Muscle of leg (tissue), 11 donors: ENCODE data around the gene GIMAP4. TPM values are rescaled to one million over a fixed set of nuclear protein-coding genes. Genes with fewer than 3 reads are reported as not detected.
A peak's percentile ranks its signal among the peaks of the same experiment; 100 is the strongest.

Experiments
- DNase-seq: peaks from one replicate; pipeline ENCODE4 v3.0.0; 2013
- H3K27ac ChIP-seq: one replicate; pipeline ENCODE4 v1.5.1; 2013; ENCODE audit warnings: mild to moderate bottlenecking, low read length, control low read depth
- H3K27me3 ChIP-seq: one replicate; pipeline ENCODE4 v1.6.1; 2013; ENCODE audit warnings: low read length; ENCODE audit not compliant: control insufficient read depth, insufficient read depth
- H3K36me3 ChIP-seq: one replicate; pipeline ENCODE4 v1.6.1; 2013; ENCODE audit warnings: low read length; ENCODE audit not compliant: control insufficient read depth, insufficient read depth
- H3K4me1 ChIP-seq: one replicate; pipeline ENCODE4 v1.6.1; 2013; ENCODE audit warnings: low read length; ENCODE audit not compliant: control insufficient read depth, insufficient read depth
- H3K4me3 ChIP-seq: one replicate; pipeline ENCODE4 v1.5.1; 2013; ENCODE audit warnings: low read length, control low read depth
- H3K9me3 ChIP-seq: replicated peaks from 2 replicates; pipeline ENCODE4 v1.6.1; 2013; ENCODE audit warnings: low read depth, low read length; ENCODE audit not compliant: control insufficient read depth
- WGBS: methylation state at CpG from one replicate; pipeline ENCODE4 v1.1.5; 2013; ENCODE audit warnings: missing lambda C conversion rate; ENCODE audit not compliant: insufficient coverage; 5-methylcytosine and 5-hydroxymethylcytosine counted together
- polyA plus RNA-seq, 8 donors: library from polyadenylated mRNA; unstranded; fragments of 120-200 nt; gene quantifications; one replicate each; pipeline versions ENCODE4 v1.2.1 to v1.2.3, GENCODE V29; 2013; ENCODE audit warnings: inconsistent platforms in 1 of 8, low replicate concordance in 1 of 8; ENCODE audit not compliant: insufficient read length in 8 of 8, insufficient read depth in 1 of 8
- total RNA-seq: library from RNA; stranded (reverse); fragments of 120-200 nt; gene quantifications from one replicate; pipeline ENCODE4 v1.2.4, GENCODE V29; 2013

The GIMAP4 gene
- total and polyA plus RNA-seq, 9 donors = 17.7 to 26.9 (median 20.7) TPM

GRCh38 chr7:150560486-150560885 lies 6.7 kb upstream of the GIMAP4 start:
- H3K9me3 ChIP-seq = peaks cover 11% of the 10 kb centered on the region
- no peak overlapping the region for H3K27ac ChIP-seq
- H3K36me3 ChIP-seq = no peaks in the 10 kb centered on the region
- H3K4me3 ChIP-seq = no peak overlapping the region
- DNase-seq = no peak
- H3K4me1 ChIP-seq = no peaks in the 10 kb centered on the region
- WGBS = no CpG with 5 or more reads among the region's 1 CpG
- H3K27me3 ChIP-seq = no peaks in the 10 kb centered on the region

GRCh38 chr7:150562919-150563318 lies 4.3 kb upstream of the GIMAP4 start:
- no CpG with 5 or more reads among the region's 2 CpGs for WGBS
- no peak overlapping the region for H3K27ac ChIP-seq

GRCh38 chr7:150564006-150564405 lies 3.2 kb upstream of the GIMAP4 start:
- H3K4me1 ChIP-seq = no peaks in the 10 kb centered on the region
- peaks cover 2% of the 10 kb centered on the region for H3K27me3 ChIP-seq
- no peak overlapping the region for H3K4me3 ChIP-seq
- no peaks in the 10 kb centered on the region for H3K36me3 ChIP-seq
- WGBS = no CpG with 5 or more reads among the region's 5 CpGs
- peaks cover 11% of the 10 kb centered on the region for H3K9me3 ChIP-seq
- no peak for DNase-seq
- no peak overlapping the region for H3K27ac ChIP-seq

More at GRCh38 chr7:150562919-150563318, 4.3 kb upstream of the GIMAP4 start:
- Histone ChIP-seq H3K9me3 (peaks cover 11% of the 10 kb centered on the region), H3K4me3 (no peak overlapping the region), H3K36me3 (no peaks in the 10 kb centered on the region), H3K4me1 (no peaks in the 10 kb centered on the region), H3K27me3 (no peaks in the 10 kb centered on the region)
- no peak for DNase-seq

GRCh38 chr7:150564566-150564965 lies 2.6 kb upstream of the GIMAP4 start:
- DNase-seq = peak; percentile 21
- no peaks in the 10 kb centered on the region for H3K4me1 ChIP-seq
- peaks cover 11% of the 10 kb centered on the region for H3K9me3 ChIP-seq
- WGBS = no CpG with 5 or more reads among the region's 3 CpGs
- H3K36me3 ChIP-seq = no peaks in the 10 kb centered on the region
- H3K27ac ChIP-seq = no peak overlapping the region
- peaks cover 2% of the 10 kb centered on the region for H3K27me3 ChIP-seq
- no peak overlapping the region for H3K4me3 ChIP-seq

GRCh38 chr7:150565239-150565638 lies 2.0 kb upstream of the GIMAP4 start:
- H3K4me1 ChIP-seq = no peaks in the 10 kb centered on the region
- 71% methylated on average over 6 of the region's 7 CpGs for WGBS
- no peaks in the 10 kb centered on the region for H3K36me3 ChIP-seq
- H3K4me3 ChIP-seq = no peak overlapping the region
- peaks cover 2% of the 10 kb centered on the region for H3K27me3 ChIP-seq
- no peak overlapping the region for H3K27ac ChIP-seq
- H3K9me3 ChIP-seq = peaks cover 9% of the 10 kb centered on the region
- DNase-seq = no peak

GRCh38 chr7:150566123-150566522 lies 1.1 kb upstream of the GIMAP4 start:
- Histone ChIP-seq H3K4me3 (no peak overlapping the region), H3K27me3 (peaks cover 2% of the 10 kb centered on the region), H3K36me3 (no peaks in the 10 kb centered on the region), H3K9me3 (peaks cover under 1% of the 10 kb centered on the region), H3K27ac (no peak overlapping the region), H3K4me1 (no peaks in the 10 kb centered on the region)
- DNase-seq = no peak
- WGBS = no CpG with 5 or more reads among the region's 3 CpGs

GRCh38 chr7:150566572-150566971 lies 618 bp upstream of the GIMAP4 start:
- Histone ChIP-seq H3K9me3 (no peaks in the 10 kb centered on the region), H3K27ac (no peak overlapping the region), H3K4me1 (no peaks in the 10 kb centered on the region), H3K27me3 (peaks cover 2% of the 10 kb centered on the region), H3K4me3 (no peak overlapping the region), H3K36me3 (no peaks in the 10 kb centered on the region)
- DNase-seq = no peak
- no CpG with 5 or more reads among the region's 1 CpG for WGBS

GRCh38 chr7:150567871-150568301 lies 696 bp downstream of the GIMAP4 start:
- Histone ChIP-seq H3K36me3 (no peaks in the 10 kb centered on the region), H3K27ac (peak overlapping the region; percentile 82), H3K9me3 (no peaks in the 10 kb centered on the region), H3K4me1 (no peaks in the 10 kb centered on the region), H3K27me3 (peaks cover 2% of the 10 kb centered on the region), H3K4me3 (peak overlapping the region; percentile 45)
- no peak for DNase-seq
- 42% methylated on average over 3 of the region's 3 CpGs for WGBS

- DNase-seq = no peak
- Histone ChIP-seq H3K27me3 (peaks cover 2% of the 10 kb centered on the region), H3K4me1 (no peaks in the 10 kb centered on the region), H3K9me3 (no peaks in the 10 kb centered on the region), H3K27ac (peak overlapping the region; percentile 59), H3K36me3 (no peaks in the 10 kb centered on the region), H3K4me3 (peak overlapping the region; percentile 45)
- WGBS = 78% methylated on average over 2 of the region's 2 CpGs
Measured at GRCh38 chr7:150568714-150569113, 1.5 kb downstream of the GIMAP4 start.

GRCh38 chr7:150569245-150569955 lies 2.2 kb downstream of the GIMAP4 start:
- no peaks in the 10 kb centered on the region for H3K36me3 ChIP-seq
- H3K9me3 ChIP-seq = no peaks in the 10 kb centered on the region
- peaks cover 2% of the 10 kb centered on the region for H3K27me3 ChIP-seq
- no peaks in the 10 kb centered on the region for H3K4me1 ChIP-seq
- peak overlapping the region; percentile 1 for H3K4me3 ChIP-seq
- WGBS = 80% methylated on average over 5 of the region's 7 CpGs
- peak overlapping the region; percentile 14 for H3K27ac ChIP-seq
- peak; percentile 30 for DNase-seq
